ENCODE data around the gene IL24.

The IL24 gene

GRCh38 chr1:206939841-206940587 is 42.8 kb downstream of the IL24 start:
- Histone ChIP-seq H3K27ac (ENCODE audit: poor library complexity, severe bottlenecking) (no peak overlapping the region), H3K4me1 (ENCODE audit: insufficient read depth, poor library complexity, severe bottlenecking) (no peaks in the 10 kb centered on the region), H3K27me3 (ENCODE audit: insufficient read depth, poor library complexity, severe bottlenecking) (no peaks in the 10 kb centered on the region), H3K4me3 (ENCODE audit: severe bottlenecking) (no peak overlapping the region), H3K9me3 (ENCODE audit: severe bottlenecking) (no peaks in the 10 kb centered on the region), H3K36me3 (ENCODE audit: low read depth) (no peaks in the 10 kb centered on the region)
- no peak for DNase-seq (ENCODE audit: low spot score)
- no peak for ATAC-seq (ENCODE audit: low read depth)
- no peak for TF ChIP-seq CTCF (IDR thresholded peaks at IDR 0.05; ENCODE audit: poor library complexity, severe bottlenecking)

- H3K27me3 ChIP-seq (ENCODE audit: insufficient read depth, poor library complexity, severe bottlenecking) = no peaks in the 10 kb centered on the region
- no peak for ATAC-seq (ENCODE audit: low read depth)
- H3K36me3 ChIP-seq (ENCODE audit: low read depth) = no peaks in the 10 kb centered on the region
Measured at GRCh38 chr1:206940588-206940936, 43.3 kb downstream of the IL24 start.

GRCh38 chr1:206941766-206942418 is 44.6 kb downstream of the IL24 start:
- Histone ChIP-seq H3K36me3 (ENCODE audit: low read depth) (no peaks in the 10 kb centered on the region), H3K4me1 (ENCODE audit: insufficient read depth, poor library complexity, severe bottlenecking) (no peaks in the 10 kb centered on the region), H3K27me3 (ENCODE audit: insufficient read depth, poor library complexity, severe bottlenecking) (no peaks in the 10 kb centered on the region), H3K27ac (ENCODE audit: poor library complexity, severe bottlenecking) (no peak overlapping the region), H3K4me3 (ENCODE audit: severe bottlenecking) (no peak overlapping the region), H3K9me3 (ENCODE audit: severe bottlenecking) (no peaks in the 10 kb centered on the region)
- no peak for TF ChIP-seq CTCF (IDR thresholded peaks at IDR 0.05; ENCODE audit: poor library complexity, severe bottlenecking)
- DNase-seq (ENCODE audit: low spot score) (no peak), ATAC-seq (ENCODE audit: low read depth) (no peak)

More at GRCh38 chr1:206940588-206940936, 43.3 kb downstream of the IL24 start:
- no peak for TF ChIP-seq CTCF (IDR thresholded peaks at IDR 0.05; ENCODE audit: poor library complexity, severe bottlenecking)
- no peaks in the 10 kb centered on the region for H3K4me1 ChIP-seq (ENCODE audit: insufficient read depth, poor library complexity, severe bottlenecking)
- no peaks in the 10 kb centered on the region for H3K9me3 ChIP-seq (ENCODE audit: severe bottlenecking)
- H3K27ac ChIP-seq (ENCODE audit: poor library complexity, severe bottlenecking) = no peak overlapping the region
- no peak for DNase-seq (ENCODE audit: low spot score)
- no peak overlapping the region for H3K4me3 ChIP-seq (ENCODE audit: severe bottlenecking)

- ATAC-seq (ENCODE audit: low read depth) (no peak), DNase-seq (ENCODE audit: low spot score) (no peak)
- Histone ChIP-seq H3K4me1 (ENCODE audit: insufficient read depth, poor library complexity, severe bottlenecking) (no peaks in the 10 kb centered on the region), H3K9me3 (ENCODE audit: severe bottlenecking) (no peaks in the 10 kb centered on the region), H3K27me3 (ENCODE audit: insufficient read depth, poor library complexity, severe bottlenecking) (no peaks in the 10 kb centered on the region), H3K27ac (ENCODE audit: poor library complexity, severe bottlenecking) (no peak overlapping the region), H3K4me3 (ENCODE audit: severe bottlenecking) (no peak overlapping the region), H3K36me3 (ENCODE audit: low read depth) (no peaks in the 10 kb centered on the region)
- no peak for TF ChIP-seq CTCF (IDR thresholded peaks at IDR 0.05; ENCODE audit: poor library complexity, severe bottlenecking)
Measured at GRCh38 chr1:206944703-206945102, 47.5 kb downstream of the IL24 start.

GRCh38 chr1:206945779-206946178 is 48.5 kb downstream of the IL24 start:
- no peaks in the 10 kb centered on the region for H3K4me1 ChIP-seq (ENCODE audit: insufficient read depth, poor library complexity, severe bottlenecking)
- H3K4me3 ChIP-seq (ENCODE audit: severe bottlenecking) = no peak overlapping the region
- no peak for DNase-seq (ENCODE audit: low spot score)
- no peak for TF ChIP-seq CTCF (IDR thresholded peaks at IDR 0.05; ENCODE audit: poor library complexity, severe bottlenecking)
- no peak for ATAC-seq (ENCODE audit: low read depth)
- H3K27me3 ChIP-seq (ENCODE audit: insufficient read depth, poor library complexity, severe bottlenecking) = no peaks in the 10 kb centered on the region
- H3K27ac ChIP-seq (ENCODE audit: poor library complexity, severe bottlenecking) = no peak overlapping the region
- no peaks in the 10 kb centered on the region for H3K36me3 ChIP-seq (ENCODE audit: low read depth)
- no peaks in the 10 kb centered on the region for H3K9me3 ChIP-seq (ENCODE audit: severe bottlenecking)
